Right hindlimb (tissue), 1 donor: ENCODE results near the gene SEC61B.
"Not testable (repeated sequence)": the region's sequence is repeated elsewhere in the genome, so short reads cannot be mapped to it uniquely, and the experiment has no call there.

Experiments used
- DNase-seq: peaks from one replicate; pipeline ENCODE4 v3.0.0-alpha.2; 2018

The SEC61B gene

DNA sequence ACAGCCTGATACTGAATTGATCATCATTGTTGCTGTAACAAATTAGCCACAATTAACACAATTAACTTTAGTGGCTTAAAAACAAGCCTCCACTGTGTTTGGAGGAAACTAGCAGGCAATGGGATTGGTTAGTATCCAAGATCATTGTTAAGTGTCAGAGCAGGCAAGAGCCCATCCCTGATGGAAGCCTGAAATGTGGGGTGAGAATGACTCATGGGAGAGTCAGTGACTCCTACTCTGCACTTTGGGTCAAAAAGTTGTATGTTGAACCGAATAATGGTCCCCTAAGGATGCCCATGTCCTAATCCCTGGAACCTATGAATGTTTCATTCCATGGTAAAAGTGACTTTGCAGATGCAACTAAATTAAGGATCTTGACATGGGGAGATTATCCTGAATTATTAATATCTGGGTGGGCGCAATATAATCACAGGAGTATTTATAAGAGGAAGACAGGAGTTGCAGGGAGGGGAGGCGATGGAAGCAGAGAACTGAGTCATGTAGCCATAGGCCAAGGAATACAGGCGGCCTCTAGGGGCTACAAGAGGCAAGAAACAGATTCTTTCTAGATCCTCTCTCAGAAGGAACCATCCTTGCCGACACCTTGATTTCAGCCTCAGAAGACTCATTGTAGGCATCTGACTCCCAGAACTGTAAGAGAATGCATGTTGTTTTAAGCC is 29.2 kb upstream of the SEC61B start:
- no peak for DNase-seq

DNA sequence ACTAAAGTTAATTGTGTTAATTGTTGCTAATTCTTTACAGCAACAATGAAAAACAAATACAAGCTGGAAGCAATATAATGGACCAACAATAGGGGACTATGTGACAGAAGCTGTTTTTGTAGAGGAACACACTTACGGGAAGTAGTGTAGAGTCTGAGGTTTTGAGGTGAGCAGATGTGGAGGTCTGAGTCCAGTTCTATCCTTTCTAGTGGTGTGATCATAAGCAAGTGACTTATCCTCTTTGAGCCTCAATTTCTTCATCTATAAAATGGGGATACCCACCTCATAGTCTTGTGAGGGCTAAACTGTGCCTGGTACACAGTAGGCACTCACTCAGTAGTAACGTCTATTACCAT is 28.6 kb upstream of the SEC61B start:
- DNase-seq = no peak

DNA sequence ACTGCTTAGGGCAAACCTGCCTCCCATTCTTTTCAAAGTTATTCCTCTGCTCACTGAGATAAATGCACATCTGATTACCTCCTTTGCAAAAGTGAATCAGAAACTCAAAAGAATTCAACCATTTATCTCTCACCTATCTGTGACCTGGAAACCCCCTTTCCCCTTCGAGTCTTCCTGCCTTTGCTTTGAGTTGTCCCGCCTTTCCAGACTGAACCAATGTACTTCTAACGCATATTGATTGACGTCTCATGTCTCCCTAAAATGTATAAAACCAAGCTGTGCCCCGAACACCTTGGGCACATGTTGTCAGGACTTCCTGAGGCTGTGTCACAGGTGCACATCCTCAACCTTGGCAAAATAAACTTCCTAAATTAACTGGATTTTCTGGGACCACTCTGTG is 25.6 kb upstream of the SEC61B start:
- not testable (repeated sequence) for DNase-seq

DNA sequence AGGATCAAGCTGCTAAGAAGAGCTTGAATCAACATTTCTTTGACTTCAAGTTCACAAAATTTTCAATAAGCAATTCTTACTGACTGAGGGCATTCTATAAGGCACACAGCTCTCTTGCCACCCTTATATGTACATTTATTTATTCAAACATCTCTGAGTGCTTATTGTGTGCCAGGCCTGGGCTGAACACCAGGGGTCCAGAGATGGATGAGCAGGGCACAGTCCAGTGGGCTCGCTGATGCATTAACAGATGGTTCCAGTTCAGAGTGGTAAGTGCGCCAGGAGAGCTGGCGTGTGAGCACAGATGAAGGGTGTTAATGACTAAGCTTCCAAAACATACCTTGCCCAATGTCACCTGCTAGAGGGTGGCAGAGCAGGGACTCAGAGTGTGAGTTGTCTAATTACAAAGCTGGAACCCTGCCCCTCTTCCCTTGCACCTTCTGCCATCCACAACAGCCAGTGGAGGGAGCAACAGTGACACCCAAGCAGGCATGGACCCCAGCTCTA is 24.9 kb upstream of the SEC61B start:
- DNase-seq = no peak

DNA sequence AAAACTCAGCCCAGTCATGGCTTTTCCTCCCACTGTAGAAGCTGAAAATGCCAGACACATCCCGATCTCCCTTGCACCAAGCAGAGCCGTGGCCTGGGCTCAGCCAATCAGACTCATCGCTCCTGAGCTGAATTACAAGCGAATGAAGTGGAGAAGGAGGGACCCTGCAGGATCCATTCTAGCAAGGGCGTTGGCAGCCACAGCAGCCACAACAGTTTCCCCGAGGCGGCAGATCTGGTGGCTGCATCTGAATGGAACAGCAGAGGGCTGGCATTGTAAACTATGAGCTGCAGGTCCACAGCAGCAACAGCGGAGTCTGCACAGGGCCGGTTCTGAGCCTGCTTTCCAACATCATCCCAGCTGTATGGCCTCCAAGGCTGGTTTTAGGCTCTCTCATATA is 24.1 kb upstream of the SEC61B start:
- DNase-seq = no peak

DNA sequence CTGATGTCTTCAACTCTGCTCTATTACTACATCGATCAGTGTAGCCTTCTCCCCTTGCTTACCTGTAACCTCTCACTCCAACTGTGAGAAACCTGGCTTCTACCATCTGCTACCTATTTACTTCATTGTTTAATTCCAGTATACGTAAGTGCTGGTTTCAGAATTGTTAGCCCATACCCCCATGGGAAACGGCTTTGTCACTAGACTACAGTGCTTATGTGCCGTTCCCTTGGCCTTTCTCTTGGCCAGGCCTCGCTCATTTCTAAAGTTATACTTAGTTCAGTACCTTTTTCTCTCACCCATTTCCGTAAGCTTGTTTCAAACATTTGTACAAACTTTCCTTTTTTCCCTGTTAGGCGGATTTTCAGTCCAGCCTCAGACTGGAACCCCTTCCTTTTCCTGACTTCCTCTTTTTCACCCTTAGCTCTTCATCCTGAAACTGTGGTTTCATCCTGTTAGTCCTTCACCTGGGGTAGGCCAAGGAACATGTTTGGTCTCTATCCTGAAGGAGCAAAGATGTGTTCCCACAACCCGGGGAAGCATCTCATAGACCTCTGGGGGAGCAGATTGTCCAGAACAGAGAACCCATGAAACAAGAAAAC is 22.0 kb upstream of the SEC61B start:
- DNase-seq = no peak

DNA sequence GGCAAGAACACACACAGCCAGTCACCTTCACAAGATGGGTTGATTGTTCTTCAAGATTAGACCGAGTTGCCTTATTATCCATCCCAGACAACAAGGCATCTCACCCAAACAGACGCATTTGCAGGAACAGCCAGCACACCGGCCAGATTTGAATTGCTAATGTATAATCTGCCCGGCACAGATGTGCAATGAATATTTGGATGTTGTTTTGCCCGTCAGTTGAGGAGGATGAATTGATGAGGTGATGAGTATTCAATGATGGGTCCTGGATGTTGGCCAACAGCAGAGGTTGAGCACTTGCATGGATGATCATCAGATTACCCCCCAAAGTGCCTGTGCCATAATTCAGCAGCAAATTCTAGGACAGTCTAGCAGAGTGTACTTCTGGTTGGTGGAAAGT is 20.5 kb upstream of the SEC61B start:
- no peak for DNase-seq

DNA sequence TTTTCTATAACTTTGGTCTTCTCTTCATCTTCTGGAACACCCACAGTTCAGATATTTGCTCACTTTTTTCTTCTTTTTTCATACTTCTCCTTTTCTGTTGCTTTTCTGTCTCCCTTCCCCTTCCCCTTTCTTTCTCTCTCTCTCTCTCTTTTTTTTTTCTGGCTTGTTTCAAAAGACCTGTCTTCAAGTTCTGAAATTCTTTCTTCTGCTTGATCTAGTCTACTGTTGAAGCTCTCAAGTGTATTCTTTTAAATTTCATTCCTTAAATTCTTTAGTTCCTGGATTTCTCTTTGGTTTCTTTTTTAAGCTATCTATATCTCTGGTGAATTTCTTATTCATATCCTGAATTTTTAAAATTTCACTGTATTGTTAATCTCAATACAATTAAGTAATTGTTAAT is 11.5 kb upstream of the SEC61B start:
- DNase-seq = no peak

DNA sequence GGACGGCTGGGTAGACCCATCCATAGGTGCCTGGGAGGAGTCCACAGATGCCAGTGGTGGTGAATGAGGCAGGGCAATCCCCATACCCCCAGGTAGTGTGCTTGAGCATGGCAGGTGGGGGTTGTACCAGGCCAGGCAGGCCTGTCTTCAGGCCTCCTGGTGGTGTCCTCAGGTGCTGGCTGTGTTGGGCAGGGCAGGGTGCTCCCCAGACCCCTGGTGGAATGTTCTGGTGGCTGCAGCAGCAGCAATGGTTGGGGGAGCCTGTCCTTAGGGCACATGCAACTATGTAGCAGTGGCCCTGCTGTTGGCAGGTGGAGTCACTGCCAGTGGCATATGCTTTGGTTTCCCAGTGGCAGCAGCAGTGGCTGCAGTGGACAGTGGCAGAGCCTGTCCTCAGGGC is 10.3 kb upstream of the SEC61B start:
- no peak for DNase-seq

DNA sequence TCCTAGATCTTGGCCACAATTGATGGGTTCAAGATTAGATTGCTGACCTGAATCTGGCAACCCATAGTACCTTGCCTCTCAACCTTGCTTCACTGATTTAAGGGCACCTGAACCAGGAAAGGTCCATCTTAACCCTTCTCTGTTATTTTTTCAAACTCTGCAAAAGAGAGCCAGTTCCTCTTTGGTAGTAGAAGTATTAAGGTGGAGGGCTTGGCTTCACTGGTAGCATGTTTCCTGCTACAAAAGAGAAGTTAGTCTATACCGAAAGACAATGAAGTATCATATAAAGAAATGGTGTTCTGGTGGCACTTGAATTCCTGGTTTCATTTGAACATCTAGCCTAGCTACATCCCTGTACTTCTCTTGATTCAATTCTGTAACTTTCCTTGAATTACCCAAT is 8.9 kb upstream of the SEC61B start:
- DNase-seq = no peak

DNA sequence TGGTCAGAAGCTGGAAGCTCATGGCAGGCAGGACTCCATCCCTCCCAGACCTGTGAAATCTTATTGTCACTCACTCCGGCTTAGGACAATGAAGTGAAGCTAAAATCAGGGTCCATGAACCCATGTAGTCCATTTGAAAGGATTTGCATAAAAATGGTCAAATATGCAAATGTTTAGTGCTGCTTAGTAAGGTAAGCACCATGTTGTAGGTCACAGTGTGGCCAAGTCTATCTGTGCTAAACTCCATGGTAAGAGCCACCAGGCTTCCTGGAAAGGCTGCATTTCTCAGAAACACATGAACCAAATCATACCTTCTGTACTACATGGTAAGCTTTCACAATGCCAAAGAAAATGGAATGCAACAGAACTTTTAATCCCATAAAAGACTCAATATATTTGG is 6.0 kb upstream of the SEC61B start:
- DNase-seq = no peak

DNA sequence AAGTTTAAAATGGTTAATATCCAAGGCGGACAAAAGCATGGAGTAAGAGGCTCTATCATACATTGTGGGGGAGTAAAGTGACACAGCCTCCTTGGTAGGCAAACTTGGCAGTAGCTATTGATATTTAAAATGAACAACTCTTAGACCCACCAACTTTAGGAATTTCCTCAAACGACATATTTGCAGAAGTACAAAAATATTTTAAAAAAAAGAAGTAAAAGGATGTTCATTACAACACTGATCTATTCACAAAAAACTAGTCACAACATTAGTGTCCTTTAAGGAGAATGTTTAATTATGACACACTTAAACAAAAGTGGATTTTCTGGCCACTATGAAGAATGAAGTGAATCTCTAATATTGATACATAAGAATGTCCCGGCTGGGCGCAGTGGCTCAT is 2.1 kb upstream of the SEC61B start:
- no peak for DNase-seq

DNA sequence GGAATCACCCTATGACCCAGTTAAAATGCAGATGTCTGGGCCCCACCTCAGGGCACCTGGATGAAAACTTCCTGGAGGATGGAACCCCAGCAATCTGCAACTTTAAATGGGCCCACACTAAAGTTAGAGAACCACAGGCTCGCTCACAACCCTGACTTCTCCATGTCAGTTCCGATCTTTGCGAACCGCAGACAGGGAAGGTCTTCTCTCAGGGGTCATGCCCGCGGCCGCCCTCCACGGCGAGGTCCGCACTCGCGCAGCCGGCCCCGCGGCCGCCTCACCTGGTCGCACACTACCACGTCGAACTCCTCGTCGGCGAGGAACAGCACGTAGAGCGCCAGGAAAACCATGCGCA is 839 bp upstream of the SEC61B start:
- no peak for DNase-seq

DNA sequence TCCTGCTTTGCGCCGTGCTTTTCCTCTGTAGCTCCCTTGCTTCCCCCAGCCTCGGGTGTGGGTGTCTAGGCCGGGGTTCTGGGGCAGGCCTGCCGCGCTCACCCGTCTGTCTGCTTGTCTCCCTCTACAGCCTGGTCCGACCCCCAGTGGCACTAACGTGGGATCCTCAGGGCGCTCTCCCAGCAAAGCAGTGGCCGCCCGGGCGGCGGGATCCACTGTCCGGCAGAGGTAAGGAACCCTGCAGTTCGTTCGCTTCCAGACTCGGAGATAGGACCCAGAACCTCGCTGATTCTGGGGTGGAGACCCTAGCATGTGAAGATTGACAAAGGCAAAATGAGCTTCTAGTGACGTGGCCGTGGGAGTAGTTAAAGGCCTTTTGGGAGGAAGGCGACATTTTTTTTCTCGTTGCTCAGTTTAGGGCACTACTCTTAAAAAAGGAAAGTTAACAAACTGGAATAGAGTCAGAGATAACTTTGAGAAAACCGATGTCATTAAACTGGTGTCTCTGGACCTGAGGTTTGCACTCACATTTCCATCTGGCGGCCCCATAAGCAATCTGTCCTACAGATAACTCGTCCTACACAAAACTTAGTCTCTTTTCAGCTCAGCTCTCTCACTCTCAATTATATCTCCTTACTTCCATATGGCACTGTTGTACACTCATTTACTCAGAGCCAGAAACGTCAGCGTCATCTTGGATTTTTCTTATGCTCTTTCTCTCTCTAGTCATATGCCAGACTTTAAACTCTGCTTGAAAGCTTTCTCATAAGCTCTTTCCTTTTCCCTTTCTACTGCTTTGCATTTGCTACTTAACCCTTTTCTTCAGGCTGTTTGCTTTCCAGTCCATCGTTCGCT is 561 bp downstream of the SEC61B start:
- no peak for DNase-seq

DNA sequence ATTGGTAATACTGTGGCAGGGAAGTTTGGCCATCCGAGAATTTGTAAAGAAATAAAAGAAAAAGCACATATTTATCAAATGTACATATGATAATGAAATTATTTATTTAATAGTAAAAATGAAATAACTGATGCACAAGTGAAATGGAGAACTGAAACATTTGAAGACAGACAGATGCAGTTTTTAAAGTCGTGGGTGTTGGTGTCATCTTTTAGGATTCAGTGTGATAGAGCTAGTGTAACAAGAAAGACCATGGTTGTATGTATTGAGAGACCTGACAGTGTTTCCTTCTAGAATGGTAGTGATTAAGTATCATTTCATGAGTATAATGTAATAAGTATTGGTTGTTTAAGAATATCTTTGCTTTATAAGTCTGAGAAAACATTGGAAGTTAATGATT is 2.4 kb downstream of the SEC61B start:
- DNase-seq = no peak

DNA sequence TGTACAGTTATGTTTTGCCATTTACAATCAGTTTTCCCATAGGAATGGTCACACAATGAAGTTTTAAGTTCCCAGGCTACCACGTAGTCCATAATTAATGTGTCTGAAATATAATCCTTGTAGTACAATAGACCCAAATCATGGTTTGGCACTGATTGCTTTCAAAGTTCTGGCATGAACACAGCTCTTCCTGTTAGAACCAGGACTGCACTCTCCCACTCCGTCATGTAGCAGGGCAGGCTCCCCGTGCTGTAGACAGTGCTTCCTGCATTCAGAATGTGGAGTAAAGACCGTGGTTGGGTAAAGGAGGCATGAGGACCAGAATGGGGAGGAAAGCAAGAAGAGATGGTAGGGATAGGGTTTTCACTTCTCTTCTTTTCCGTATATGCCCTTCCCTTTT is 4.0 kb downstream of the SEC61B start:
- DNase-seq = no peak

DNA sequence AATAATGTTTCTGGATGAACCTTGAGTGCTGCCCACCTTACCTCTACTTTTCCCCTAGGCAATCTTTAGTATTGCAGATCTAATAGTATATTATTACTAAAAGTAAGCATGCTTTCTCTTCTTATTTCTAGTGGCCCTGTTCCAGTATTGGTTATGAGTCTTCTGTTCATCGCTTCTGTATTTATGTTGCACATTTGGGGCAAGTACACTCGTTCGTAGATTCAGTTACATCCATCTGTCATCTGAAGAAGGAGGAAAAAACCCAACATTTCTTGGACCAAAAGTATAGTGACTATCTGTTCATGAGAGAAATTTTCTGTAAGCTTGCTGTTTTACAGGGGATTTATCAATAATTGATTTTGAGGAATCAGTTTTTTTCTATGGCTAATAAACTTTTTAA is 8.1 kb downstream of the SEC61B start:
- DNase-seq = no peak

DNA sequence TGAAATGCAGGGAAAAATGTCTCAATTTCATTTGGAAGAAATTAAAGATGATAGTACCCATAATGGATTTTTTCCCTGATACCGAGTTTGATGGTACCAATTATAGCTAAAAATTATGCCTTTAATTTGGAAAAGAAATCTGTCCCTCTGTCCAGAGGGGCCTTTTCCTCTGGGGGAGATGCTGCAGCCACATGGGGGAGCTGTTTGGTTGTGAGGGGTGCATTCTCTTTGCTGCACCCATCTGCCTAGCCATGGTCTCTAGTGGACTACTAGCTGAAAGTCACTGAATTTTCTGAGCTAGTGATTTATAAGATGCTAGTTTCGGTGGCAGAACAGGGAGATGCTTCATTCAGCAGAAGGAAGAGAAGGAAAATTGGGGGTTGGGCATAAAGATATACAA is 9.6 kb downstream of the SEC61B start:
- DNase-seq = no peak

DNA sequence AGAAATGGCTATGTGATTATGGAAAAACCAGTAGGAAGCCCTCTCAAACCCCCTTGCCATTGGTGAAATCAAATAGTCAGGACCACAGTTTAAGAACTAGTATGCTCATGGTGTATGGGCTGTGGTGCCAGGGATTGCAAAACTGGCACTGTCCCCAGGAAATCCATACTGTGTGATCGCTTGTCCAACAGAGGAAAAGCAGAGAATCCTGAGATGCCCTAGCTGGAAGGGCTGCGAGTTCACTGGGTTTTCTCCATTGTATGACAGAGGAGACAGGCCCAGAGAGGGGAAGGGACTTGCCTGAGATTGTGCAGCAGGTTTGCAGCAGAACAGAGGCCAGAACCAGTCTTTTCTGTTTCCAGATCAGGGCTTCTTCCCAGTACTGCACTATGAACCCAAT is 12.5 kb downstream of the SEC61B start:
- DNase-seq = no peak

DNA sequence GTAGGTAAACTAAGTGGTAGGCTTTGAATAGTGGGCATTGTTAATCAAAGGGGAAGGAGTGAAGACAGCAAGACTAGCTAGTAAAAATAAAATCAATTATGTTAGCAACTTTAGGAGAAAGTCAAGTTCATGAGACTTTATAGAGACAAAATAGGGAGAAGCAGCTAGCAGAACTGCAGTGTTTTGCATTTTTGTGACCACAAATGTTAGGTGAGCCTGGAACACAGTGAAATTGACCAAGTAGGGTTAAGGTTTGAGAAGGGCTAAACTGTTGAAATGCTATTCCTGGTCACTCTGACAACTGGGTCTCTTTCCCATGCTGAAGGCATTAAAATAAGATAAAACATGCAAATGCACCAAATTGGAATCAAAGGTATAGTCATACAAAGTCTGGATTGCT is 13.0 kb downstream of the SEC61B start:
- no peak for DNase-seq

DNA sequence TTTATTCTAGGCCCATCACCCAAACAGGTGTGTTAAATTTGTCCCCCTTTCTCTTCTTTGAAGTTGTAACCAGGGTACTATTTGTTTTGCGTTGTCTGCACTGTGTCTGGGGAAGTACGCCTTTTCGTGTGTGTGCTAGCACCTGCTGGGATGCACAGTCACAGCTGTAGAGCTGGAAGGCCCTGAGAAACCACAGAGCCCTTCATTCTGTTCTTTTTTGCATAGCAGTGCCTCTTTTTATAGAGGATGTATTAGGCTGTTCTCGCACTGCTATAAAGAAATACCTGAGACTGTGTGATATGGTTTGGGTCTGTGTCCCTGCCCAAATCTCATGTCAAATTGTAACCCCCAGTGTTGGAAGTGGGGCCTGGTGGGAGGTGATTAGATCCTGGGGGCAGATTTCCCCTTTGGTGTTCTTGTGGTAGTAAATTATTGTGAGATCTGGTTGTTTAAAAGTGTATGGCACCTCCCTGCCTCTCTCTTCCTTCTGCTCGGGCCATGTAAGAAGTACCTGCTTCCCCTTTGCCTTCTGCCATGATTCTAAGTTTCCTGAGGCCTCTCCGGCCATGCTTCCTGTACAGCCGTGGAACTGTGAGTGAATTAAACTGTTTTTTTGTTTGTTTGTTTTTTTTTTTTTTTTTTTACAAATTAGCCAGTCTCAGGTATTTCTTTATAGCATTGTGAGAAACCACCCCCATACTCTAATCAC is 14.0 kb downstream of the SEC61B start:
- DNase-seq = no peak

DNA sequence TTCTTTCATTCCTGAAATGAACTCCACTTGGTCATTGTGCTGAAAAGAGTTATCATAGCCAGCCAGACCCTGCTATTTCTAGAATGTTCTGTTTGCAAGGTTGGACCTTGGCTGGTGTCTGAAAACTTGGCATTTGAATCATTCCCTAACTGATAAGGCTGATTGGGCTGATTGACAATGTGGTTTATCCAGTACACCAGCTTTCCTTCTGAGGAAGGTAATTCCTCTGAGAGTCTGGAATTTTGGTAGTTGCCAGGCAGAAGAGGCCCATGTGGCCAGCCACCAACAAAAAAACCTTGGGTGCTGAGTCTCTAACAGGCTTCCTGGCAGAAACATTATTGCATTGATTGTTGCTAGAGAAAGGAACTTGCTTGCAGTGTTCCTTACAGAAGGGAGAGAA is 15.3 kb downstream of the SEC61B start:
- DNase-seq = no peak

DNA sequence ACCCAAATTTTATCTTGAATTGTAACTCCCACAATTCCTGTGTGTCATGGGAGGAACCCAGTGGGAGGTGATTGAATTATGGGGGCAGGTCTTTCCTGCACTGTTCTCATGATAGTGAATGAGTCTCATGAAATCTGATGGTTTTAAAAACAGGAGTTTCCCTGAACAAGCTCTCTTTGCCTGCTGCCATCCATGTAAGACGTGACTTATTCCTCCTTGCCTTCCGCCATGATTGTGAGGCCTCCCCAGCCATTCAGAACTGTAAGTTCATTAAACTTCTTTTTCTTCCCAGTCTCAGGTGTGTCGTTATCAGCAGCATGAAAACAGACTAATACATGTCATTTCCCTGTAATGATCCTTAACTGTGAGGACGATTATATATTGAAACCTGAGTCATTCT is 15.8 kb downstream of the SEC61B start:
- not testable (repeated sequence) for DNase-seq

DNA sequence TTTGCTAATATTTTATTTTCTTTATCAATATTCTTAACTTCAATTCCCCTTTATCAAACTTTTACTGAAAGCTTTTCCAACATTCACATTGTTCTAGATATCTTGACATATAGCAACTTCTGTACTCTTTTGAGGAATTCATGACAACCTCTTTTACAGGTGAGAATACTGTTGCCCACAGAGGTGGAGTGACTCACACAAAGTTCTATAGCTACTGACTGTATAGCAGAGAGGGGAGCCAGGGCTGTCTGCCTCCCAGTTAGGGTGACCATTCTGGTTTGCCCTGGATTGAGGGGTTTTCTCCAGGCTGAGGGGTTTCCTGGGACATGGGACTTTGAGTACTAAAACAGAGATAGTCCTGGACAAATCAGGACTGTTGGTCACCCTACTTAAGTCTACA is 16.2 kb downstream of the SEC61B start:
- no peak for DNase-seq
